Stimulated activated naive CD8-positive, alpha-beta T cell treated with anti-CD3 and anti-CD28 coated beads, Interleukin-15, Interleukin-2, amounts not matched to agents 100 ng/mL and 50 ng/mL, for 24 hours (primary cell): ENCODE results near the gene MAFB.

ENCODE experiments used
- H3K27ac Mint-ChIP-seq: one replicate; pipeline ENCODE4 v1.8.0; 2021; ENCODE audit warnings: mild to moderate bottlenecking, mixed read lengths
- H3K27me3 Mint-ChIP-seq: one replicate; pipeline ENCODE4 v1.8.0; 2021; ENCODE audit warnings: mixed read lengths
- H3K36me3 Mint-ChIP-seq: one replicate; pipeline ENCODE4 v1.8.0; 2021; ENCODE audit warnings: low read depth, mixed read lengths
- H3K4me1 Mint-ChIP-seq: one replicate; pipeline ENCODE4 v1.8.0; 2021; ENCODE audit warnings: low read depth, mixed read lengths
- H3K4me3 Mint-ChIP-seq: one replicate; pipeline ENCODE4 v1.8.0; 2021; ENCODE audit warnings: mild to moderate bottlenecking, mixed read lengths
- H3K9me3 Mint-ChIP-seq: one replicate; pipeline ENCODE4 v1.8.0; 2021; ENCODE audit warnings: mixed read lengths

The MAFB gene

GRCh38 chr20:40663991-40664880 lies 24.8 kb downstream of the MAFB start:
- Mint-ChIP-seq H3K36me3 (no peaks in the 10 kb centered on the region), H3K4me3 (no peak overlapping the region)

GRCh38 chr20:40663304-40663790 lies 25.7 kb downstream of the MAFB start:
- Mint-ChIP-seq H3K27me3 (peaks cover 3% of the 10 kb centered on the region), H3K36me3 (no peaks in the 10 kb centered on the region), H3K9me3 (no peaks in the 10 kb centered on the region), H3K4me1 (no peaks in the 10 kb centered on the region), H3K4me3 (no peak overlapping the region), H3K27ac (no peak overlapping the region)

More at GRCh38 chr20:40663991-40664880, 24.8 kb downstream of the MAFB start:
- Mint-ChIP-seq H3K27me3 (peaks cover 3% of the 10 kb centered on the region), H3K4me1 (no peaks in the 10 kb centered on the region), H3K9me3 (no peaks in the 10 kb centered on the region), H3K27ac (no peak overlapping the region)

- no peaks in the 10 kb centered on the region for H3K9me3 Mint-ChIP-seq
- H3K4me3 Mint-ChIP-seq = no peak overlapping the region
- no peaks in the 10 kb centered on the region for H3K4me1 Mint-ChIP-seq
- H3K27me3 Mint-ChIP-seq = peaks cover 3% of the 10 kb centered on the region
- H3K36me3 Mint-ChIP-seq = no peaks in the 10 kb centered on the region
- H3K27ac Mint-ChIP-seq = no peak overlapping the region
These were observed 29.5 kb downstream of the MAFB start for GRCh38 chr20:40659567-40659966.

GRCh38 chr20:40658509-40658908 lies 30.5 kb downstream of the MAFB start:
- Mint-ChIP-seq H3K9me3 (no peaks in the 10 kb centered on the region), H3K36me3 (no peaks in the 10 kb centered on the region), H3K4me3 (no peak overlapping the region), H3K27me3 (peaks cover 4% of the 10 kb centered on the region), H3K27ac (no peak overlapping the region), H3K4me1 (no peaks in the 10 kb centered on the region)

- H3K9me3 Mint-ChIP-seq = no peaks in the 10 kb centered on the region
- H3K4me1 Mint-ChIP-seq = no peaks in the 10 kb centered on the region
- no peak overlapping the region for H3K27ac Mint-ChIP-seq
These were observed 31.5 kb downstream of the MAFB start for GRCh38 chr20:40657526-40657925.

GRCh38 chr20:40655451-40655850 lies 33.6 kb downstream of the MAFB start:
- H3K27ac Mint-ChIP-seq = no peak overlapping the region
- H3K4me3 Mint-ChIP-seq = no peak overlapping the region
- peaks cover 4% of the 10 kb centered on the region for H3K27me3 Mint-ChIP-seq
- no peaks in the 10 kb centered on the region for H3K36me3 Mint-ChIP-seq
- H3K9me3 Mint-ChIP-seq = no peaks in the 10 kb centered on the region
- no peaks in the 10 kb centered on the region for H3K4me1 Mint-ChIP-seq

More at GRCh38 chr20:40657526-40657925, 31.5 kb downstream of the MAFB start:
- H3K27me3 Mint-ChIP-seq = peaks cover 6% of the 10 kb centered on the region
- H3K36me3 Mint-ChIP-seq = no peaks in the 10 kb centered on the region
- H3K4me3 Mint-ChIP-seq = no peak overlapping the region

GRCh38 chr20:40654876-40655275 lies 34.2 kb downstream of the MAFB start:
- Mint-ChIP-seq H3K27me3 (peaks cover 4% of the 10 kb centered on the region), H3K4me1 (no peaks in the 10 kb centered on the region), H3K4me3 (no peak overlapping the region), H3K36me3 (no peaks in the 10 kb centered on the region), H3K27ac (no peak overlapping the region), H3K9me3 (no peaks in the 10 kb centered on the region)

- Mint-ChIP-seq H3K36me3 (no peaks in the 10 kb centered on the region), H3K27me3 (peaks cover 8% of the 10 kb centered on the region), H3K4me3 (no peak overlapping the region), H3K4me1 (no peaks in the 10 kb centered on the region), H3K27ac (no peak overlapping the region), H3K9me3 (no peaks in the 10 kb centered on the region)
These were observed 36.5 kb downstream of the MAFB start for GRCh38 chr20:40652441-40652987.

GRCh38 chr20:40651151-40651550 lies 37.9 kb downstream of the MAFB start:
- Mint-ChIP-seq H3K9me3 (no peaks in the 10 kb centered on the region), H3K27me3 (peaks cover 9% of the 10 kb centered on the region), H3K36me3 (no peaks in the 10 kb centered on the region), H3K27ac (no peak overlapping the region), H3K4me3 (no peak overlapping the region), H3K4me1 (no peaks in the 10 kb centered on the region)

- H3K9me3 Mint-ChIP-seq = no peaks in the 10 kb centered on the region
- H3K36me3 Mint-ChIP-seq = no peaks in the 10 kb centered on the region
- H3K27ac Mint-ChIP-seq = no peak overlapping the region
- H3K27me3 Mint-ChIP-seq = peaks cover 11% of the 10 kb centered on the region
- H3K4me3 Mint-ChIP-seq = no peak overlapping the region
- H3K4me1 Mint-ChIP-seq = no peaks in the 10 kb centered on the region
These were observed 38.3 kb downstream of the MAFB start for GRCh38 chr20:40650707-40651106.

- Mint-ChIP-seq H3K27me3 (peaks cover 9% of the 10 kb centered on the region), H3K4me3 (no peak overlapping the region), H3K27ac (no peak overlapping the region), H3K9me3 (no peaks in the 10 kb centered on the region), H3K4me1 (no peaks in the 10 kb centered on the region), H3K36me3 (no peaks in the 10 kb centered on the region)
These were observed 40.6 kb downstream of the MAFB start for GRCh38 chr20:40648210-40649072.

GRCh38 chr20:40646813-40647212 lies 42.2 kb downstream of the MAFB start:
- no peak overlapping the region for H3K27ac Mint-ChIP-seq

GRCh38 chr20:40646361-40646760 lies 42.7 kb downstream of the MAFB start:
- H3K27me3 Mint-ChIP-seq = peaks cover 8% of the 10 kb centered on the region
- H3K4me1 Mint-ChIP-seq = no peaks in the 10 kb centered on the region
- H3K9me3 Mint-ChIP-seq = no peaks in the 10 kb centered on the region
- no peaks in the 10 kb centered on the region for H3K36me3 Mint-ChIP-seq
- H3K4me3 Mint-ChIP-seq = no peak overlapping the region
- no peak overlapping the region for H3K27ac Mint-ChIP-seq

More at GRCh38 chr20:40646813-40647212, 42.2 kb downstream of the MAFB start:
- H3K4me1 Mint-ChIP-seq = no peaks in the 10 kb centered on the region
- no peaks in the 10 kb centered on the region for H3K9me3 Mint-ChIP-seq
- H3K4me3 Mint-ChIP-seq = no peak overlapping the region
- H3K27me3 Mint-ChIP-seq = peaks cover 8% of the 10 kb centered on the region
- no peaks in the 10 kb centered on the region for H3K36me3 Mint-ChIP-seq

GRCh38 chr20:40644863-40645262 lies 44.2 kb downstream of the MAFB start:
- no peak overlapping the region for H3K27ac Mint-ChIP-seq
- no peak overlapping the region for H3K4me3 Mint-ChIP-seq
- no peaks in the 10 kb centered on the region for H3K36me3 Mint-ChIP-seq

GRCh38 chr20:40643891-40644290 lies 45.1 kb downstream of the MAFB start:
- H3K4me1 Mint-ChIP-seq = no peaks in the 10 kb centered on the region
- peaks cover 12% of the 10 kb centered on the region for H3K27me3 Mint-ChIP-seq
- no peaks in the 10 kb centered on the region for H3K9me3 Mint-ChIP-seq
- no peak overlapping the region for H3K27ac Mint-ChIP-seq
- no peak overlapping the region for H3K4me3 Mint-ChIP-seq
- H3K36me3 Mint-ChIP-seq = no peaks in the 10 kb centered on the region

More at GRCh38 chr20:40644863-40645262, 44.2 kb downstream of the MAFB start:
- peaks cover 8% of the 10 kb centered on the region for H3K27me3 Mint-ChIP-seq
- H3K4me1 Mint-ChIP-seq = no peaks in the 10 kb centered on the region
- H3K9me3 Mint-ChIP-seq = no peaks in the 10 kb centered on the region
